Stimulated activated CD4-positive, alpha-beta T cell treated with anti-CD3 and anti-CD28 coated beads, Interleukin-1b, Interleukin-23, amount 100 ng/mL, for 24 hours (primary cell): ENCODE results near the gene ADM2.

Experiments used
- DNase-seq, 4 experiments: peaks; one replicate each; pipeline ENCODE4 v3.0.0-alpha.2; 2020; ENCODE audit warnings: low read depth in 4 of 4, low spot score in 1 of 4

The ADM2 gene

DNA sequence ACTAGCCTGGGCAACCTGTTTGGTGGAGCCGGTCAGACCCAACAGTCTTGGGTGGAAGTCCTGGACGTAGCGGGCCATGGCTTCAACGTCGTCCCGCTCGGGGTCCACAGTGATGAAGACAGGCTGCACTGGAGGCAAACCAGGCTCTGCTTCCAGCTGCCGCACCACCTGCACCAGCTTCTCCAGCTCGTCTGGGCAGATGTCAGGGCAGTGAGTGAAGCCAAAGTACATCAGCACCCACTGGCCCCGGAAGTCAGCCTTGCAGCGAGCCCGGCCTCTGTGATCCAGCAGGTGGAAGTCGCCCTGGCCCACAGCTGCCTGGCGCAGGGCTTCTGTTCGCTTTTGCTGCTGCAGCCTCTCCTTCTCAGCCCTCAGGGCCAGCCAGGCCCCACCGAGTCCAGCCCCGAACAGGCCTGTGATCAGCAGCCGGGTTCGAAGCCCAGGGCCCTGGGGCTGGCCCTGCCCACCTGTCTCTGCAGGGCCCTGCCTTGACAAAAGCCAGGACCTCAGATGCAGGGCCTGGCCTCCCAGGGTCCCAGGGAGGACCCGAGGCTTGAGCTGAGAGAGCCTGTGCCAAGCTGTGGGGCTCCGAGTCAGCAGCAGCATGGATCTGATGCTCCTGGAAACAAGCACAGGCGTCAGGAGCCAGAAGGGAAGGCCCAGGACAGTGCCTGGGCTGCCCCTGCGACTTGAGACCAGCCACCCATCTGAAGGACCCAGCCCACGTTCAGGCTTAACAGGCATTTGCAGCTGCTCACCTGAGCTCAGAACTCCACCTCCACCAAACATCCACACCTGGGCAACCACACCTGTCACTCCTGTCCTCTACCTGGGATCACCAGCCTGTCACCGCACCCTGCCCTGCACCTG lies 42.7 kb downstream of the ADM2 start:
- no peak for DNase-seq

DNA sequence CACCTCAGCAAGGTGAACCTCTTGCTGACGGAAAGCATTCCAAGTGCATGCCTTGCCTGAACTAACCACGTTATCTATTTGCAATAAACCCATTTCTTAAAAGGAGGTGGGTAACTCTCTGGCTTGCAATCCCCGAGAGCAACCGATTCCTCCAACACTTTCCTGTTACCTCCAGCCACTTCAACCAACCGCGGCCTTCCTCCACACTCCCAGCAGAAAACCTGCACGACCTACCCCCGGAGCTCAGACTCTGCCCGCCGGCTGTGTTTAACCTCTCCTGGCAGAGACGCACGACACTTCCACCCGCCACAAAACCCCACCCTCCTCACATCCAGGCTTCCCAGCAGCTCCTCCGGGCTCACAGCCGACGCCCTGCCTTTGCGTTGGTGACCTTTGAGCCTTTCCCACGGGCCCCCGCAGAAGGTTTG lies 43.3 kb downstream of the ADM2 start:
- no peak for DNase-seq

DNA sequence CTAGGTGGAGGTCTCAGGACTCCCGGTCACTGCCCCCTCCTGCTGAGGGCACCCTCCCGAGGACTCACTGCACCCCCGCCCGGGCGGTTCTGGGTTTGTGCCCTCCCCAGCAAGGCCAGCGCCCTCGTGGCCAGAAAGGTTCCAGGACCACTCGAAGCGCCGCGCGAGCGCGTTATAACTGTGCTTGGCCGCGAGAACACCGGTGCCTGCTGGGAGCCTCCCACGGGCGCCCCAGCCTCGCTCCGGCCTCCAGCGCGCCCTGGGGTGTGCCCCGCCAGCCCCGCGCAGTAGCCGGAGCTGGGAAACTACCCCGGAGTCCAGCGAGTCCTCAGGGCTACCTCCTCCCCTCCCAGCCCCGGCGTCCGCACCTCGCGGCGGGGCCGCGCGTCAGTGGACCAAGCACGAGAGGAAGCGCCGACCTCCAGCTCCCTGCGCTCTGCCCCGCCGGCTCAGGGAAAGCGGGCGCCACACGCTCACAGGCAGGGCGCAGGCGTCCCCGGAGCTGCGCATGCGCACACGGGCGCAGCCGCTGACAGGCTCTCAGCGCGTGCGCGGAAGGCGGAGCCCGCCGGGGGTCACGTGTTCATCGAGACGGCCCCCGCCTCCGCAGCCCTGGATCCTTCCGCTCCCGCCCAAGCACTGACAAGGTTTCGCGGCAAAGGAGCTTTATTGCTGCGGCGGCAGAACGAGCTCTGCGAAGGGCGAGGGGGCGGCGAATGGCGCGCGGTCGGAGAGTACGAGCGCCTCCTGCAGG lies 43.9 kb downstream of the ADM2 start, which contains the start of gene SCO2:
Gene SCO2, minus strand, starts transcription at position 495 of the 754 bp plus-strand sequence. CDS start 1,187 bp downstream, outside the sequence.
- DNase-seq: peak; percentile 95 to 97 (median 96)

DNA sequence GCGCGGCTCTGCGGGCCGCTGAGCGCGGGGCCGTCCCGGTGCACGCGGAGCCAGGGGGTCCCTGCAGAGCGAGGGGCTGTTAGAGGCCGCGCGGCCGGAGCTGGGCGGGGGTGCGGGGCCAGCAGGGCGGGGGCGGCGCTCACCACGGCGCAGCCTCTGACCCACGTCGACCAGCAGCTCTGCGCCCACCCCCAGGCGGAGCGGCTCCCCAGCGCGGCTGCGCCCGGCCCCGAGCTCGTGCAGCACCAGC lies 44.4 kb downstream of the ADM2 start:
- no peak for DNase-seq

GRCh38 chr22:50526108-50526833 lies 44.9 kb downstream of the ADM2 start:
- DNase-seq: peak; percentile 65 to 88 (median 80)

GRCh38 chr22:50526834-50527801 lies 45.8 kb downstream of the ADM2 start:
- DNase-seq: peak in 1 of 4 experiments; percentile 48

DNA sequence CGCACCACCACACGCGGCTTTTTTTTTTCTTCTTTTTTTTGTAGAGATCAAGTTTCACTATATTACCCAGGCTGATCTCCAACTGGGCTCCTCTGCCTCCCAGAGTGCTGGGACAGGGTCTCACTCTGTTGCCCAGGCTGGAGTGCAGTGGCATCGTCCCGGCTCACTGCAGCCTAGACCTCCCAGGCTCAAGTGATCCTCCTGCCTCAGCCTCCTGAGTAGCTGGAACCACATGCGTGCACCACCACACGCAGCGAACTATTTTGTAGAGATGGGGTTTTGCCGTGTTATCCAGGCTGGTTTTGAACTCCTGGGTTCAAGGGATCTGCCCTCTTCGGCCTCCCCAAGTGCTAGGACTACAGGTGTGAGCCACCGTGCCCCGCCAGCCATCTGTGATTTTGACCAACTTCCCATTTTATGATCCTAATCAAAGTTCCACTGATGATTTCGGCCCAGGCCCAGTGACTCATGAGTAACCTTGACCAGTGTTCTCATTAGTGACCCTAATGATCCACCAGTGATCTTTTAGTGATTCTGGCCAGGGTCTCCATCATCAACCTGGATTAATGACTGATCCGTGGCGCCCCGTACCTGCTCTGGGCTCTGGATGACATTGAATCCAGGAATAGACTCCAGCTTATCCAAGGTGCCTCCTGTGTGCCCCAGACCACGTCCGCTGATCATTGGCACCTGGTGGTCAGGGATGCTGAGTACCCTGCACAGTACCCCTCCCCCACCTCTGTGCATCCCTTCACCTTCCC lies 46.8 kb downstream of the ADM2 start:
- no peak for DNase-seq

- DNase-seq: no peak
These were observed 47.5 kb downstream of the ADM2 start for GRCh38 chr22:50528682-50529415.

DNA sequence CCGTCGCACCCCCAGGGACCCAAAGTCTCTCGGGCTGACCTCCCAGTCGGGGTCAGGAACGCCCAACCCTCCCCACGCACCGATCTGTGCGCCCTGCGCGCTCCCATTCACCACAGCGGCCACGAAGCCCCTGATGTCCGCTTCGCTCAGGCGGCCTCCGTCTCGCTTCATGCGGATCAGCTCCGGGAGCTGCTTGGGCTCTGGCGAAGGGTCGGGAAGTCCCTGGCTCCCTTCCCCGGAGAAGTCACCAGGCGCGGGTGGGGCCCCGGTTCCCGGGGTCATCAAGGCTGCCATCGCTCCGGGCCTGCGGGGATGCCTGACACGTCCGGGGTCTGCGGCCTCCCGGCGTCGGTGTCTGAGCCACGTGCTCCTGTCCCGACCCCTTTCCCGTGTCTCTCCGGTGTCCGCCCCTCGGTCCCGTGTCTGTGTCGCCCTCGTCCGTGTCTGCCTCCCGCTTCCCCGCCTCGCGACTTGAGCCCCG lies 48.1 kb downstream of the ADM2 start:
- no peak for DNase-seq

GRCh38 chr22:50529897-50530579 lies 48.7 kb downstream of the ADM2 start, which contains the start of gene TYMP:
TSS of gene TYMP (minus strand) at chr22:50530012. CDS start at chr22:50529709, 303 bp downstream.
- DNase-seq: peak in 2 of 4 experiments; percentile 40 to 69

DNA sequence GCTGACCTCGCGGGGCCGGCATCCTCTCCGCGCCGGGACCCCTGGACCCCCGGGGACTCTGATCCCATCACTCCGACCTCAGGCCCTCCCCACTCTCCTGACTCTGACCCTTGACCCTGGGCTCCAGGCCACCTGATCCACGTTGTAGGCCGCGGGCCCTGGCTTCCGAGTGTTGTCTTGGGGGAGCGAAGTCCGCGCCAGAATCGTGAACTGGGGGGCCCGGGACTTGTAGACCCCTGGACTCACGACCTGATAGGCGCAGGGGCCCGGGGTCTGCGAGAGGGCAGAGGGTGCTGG lies 49.2 kb downstream of the ADM2 start:
- no peak for DNase-seq

DNA sequence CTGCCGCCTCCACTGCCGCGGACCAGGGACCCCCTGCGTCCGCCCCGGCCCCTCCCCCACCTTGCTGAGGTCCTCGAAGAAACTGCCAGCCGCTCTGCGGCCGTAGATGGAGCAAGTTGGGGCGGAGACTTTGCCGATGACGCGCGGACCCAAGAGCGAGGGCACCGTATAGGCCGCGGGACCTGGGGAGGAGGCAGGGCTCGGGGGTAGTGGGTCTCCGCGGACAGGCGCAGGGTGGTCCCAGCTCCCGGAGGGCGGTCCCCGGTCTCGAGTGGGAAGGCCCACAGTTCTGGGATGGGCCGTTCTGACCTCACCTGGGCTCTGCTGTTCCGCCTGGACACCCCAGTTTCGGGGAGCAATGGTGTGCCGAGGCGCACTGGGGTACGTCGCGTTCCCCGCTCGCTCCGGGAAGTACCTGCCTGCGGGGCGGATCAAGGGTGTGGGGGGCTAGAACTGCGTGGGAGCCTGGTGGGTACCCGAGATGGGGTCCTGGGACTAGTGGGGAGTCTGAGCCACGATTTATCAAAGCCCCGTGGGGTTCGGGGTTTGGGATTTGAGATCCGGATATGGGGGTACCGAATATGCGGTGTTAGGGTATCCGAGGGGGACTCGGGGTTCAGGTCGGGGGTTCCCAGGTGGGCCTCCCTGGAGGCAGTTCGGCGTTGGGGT lies 49.7 kb downstream of the ADM2 start:
- peak in 3 of 4 experiments; percentile 55 to 77 (median 76) for DNase-seq

- DNase-seq: peak in 2 of 4 experiments; percentile 42 to 65
These were observed 50.2 kb downstream of the ADM2 start for GRCh38 chr22:50531546-50531961.

DNA sequence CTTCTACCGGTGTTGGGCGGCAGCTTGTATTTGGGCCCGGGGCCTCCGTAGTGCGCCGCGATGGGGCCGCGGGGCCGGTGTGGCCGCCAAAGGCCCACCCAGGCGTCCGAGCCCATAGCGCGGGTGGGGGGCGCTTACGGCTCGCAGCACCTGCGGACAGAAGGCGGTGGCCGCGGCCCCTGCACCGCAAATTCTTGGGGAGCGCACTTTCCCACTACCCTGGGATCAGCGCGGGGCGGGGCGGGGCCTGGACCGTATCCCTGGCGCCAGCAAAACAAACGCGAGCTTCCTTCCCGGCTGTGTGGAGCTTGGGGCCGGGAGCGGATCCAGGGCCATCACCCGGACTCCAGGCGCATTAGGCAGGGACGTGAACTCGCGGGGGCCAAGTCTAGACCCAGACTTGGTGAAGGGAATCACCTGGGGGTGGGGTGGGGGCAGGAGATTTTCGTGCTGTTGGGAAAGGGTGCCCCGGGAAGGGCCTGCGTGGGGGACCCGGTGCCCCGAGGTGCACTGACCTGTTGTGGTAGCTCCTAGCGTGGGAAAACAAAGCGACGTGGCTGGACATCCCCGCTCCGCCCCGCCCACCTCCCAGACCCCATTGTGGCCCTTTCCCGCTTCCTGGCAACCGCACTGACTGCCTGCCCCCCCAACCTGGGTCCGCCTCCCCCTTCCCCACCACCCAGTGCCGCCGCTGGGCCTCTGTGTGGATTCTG lies 50.8 kb downstream of the ADM2 start:
- DNase-seq: no peak

DNA sequence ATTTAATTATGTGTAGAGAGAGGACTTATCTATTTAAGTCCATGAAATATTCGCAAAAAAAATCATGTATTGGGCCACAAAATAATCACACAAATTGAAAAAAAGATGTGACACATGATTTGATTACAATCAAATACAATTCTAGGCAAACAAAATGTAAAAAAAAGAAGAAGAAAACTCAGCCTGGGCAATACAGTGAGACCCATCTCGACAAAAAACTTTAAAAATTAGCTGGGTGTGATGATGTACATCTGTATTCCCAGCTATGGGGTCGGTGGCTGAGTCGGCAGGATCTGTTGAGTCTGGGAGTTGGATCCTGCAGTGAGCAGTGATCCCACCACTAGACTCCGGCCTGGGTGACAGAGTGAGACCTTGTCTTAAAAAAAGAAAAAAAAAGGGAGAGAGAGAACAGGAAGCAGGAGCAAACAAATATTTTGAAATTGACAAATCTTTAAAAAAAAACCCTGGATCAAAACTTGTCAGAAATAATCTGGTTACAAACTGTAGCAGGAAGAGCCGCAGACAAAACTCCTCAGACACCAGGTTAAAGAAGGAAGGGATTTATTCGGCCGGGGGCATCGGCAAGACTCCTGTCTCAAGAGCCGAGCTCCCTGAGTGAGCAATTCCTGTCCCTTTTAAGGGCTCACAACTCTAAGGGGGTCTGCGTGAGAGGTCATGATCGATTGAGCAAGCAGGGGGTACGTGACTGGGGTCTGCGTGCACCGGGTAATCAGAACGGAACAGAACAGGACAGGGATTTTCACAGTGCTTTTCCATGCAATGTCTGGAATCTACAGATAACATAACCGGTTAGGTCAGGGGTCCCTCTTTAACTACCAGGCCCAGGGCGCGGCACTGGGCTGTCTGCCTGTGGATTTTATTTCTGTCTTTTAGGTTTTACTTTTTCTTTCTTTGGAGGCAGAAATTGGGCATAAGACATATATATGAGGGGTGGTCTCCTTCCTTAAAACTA lies 51.8 kb downstream of the ADM2 start:
- no peak for DNase-seq
